GM12878 (cell line): ENCODE data around the gene ITGB8. TPM values are rescaled to one million over a fixed set of nuclear protein-coding genes. Genes with fewer than 3 reads are reported as not detected.

Source experiments
- ATF7 ChIP-seq: fragments of 450-650 bp; IDR thresholded peaks from 2 replicates; pipeline ENCODE4 v1.6.1; 2016; ENCODE audit warnings: low read depth, mild to moderate bottlenecking
- BRCA1 ChIP-seq: IDR thresholded peaks from 2 replicates; pipeline ENCODE4 v1.6.1; 2011; ENCODE audit warnings: low read depth, low read length, improper control_type of control experiment
- CREB1 ChIP-seq: IDR thresholded peaks from 2 replicates; pipeline ENCODE4 v1.6.1; 2012; ENCODE audit warnings: low read depth, mild to moderate bottlenecking, inconsistent platforms
- EP300 ChIP-seq, 2 experiments: fragments of 150-350 bp in 1 of 2; IDR thresholded peaks; 2 replicates each; pipeline ENCODE4 v1.6.1; 2011 to 2012; ENCODE audit warnings: low read depth in 2 of 2, low read length in 2 of 2, borderline replicate concordance in 1 of 2, improper control_type of control experiment in 1 of 2, inconsistent platforms in 1 of 2; ENCODE audit not compliant: control insufficient read depth in 1 of 2
- FOXM1 ChIP-seq: IDR thresholded peaks from 2 replicates; pipeline ENCODE4 v1.6.1; 2012; ENCODE audit warnings: low read depth, mild to moderate bottlenecking, inconsistent platforms, low read length, moderate library complexity
- JUNB ChIP-seq: IDR thresholded peaks from 2 replicates; pipeline ENCODE4 v1.6.1; 2016; ENCODE audit warnings: antibody characterized with exemption, mild to moderate bottlenecking
- NR2F1 ChIP-seq: fragments of 450-650 bp; conservative IDR thresholded peaks from 2 replicates; pipeline ENCODE4 v1.6.1; 2017; ENCODE audit warnings: mild to moderate bottlenecking
- RUNX3 ChIP-seq: IDR thresholded peaks from 2 replicates; pipeline ENCODE4 v1.6.1; 2012; ENCODE audit warnings: low read length, inconsistent platforms
- SKIL ChIP-seq: fragments of 450-650 bp; IDR thresholded peaks from 2 replicates; pipeline ENCODE4 v1.6.1; 2017; ENCODE audit warnings: mild to moderate bottlenecking, low read depth, inconsistent platforms; ENCODE audit not compliant: poor library complexity, severe bottlenecking
- ZNF24 ChIP-seq: fragments of 450-650 bp; IDR thresholded peaks from 2 replicates; pipeline ENCODE4 v1.6.1; 2017; ENCODE audit warnings: antibody characterized with exemption, mild to moderate bottlenecking
- ZNF274 ChIP-seq: IDR thresholded peaks from one replicate; pipeline ENCODE4 v1.8.0; 2011; ENCODE audit not compliant: insufficient read length, insufficient read depth
- polyA plus RNA-seq, 11 experiments: library from polyadenylated mRNA; depleted of rRNA in 4 of 11; unstranded in 6 of 11; stranded (reverse) in 5 of 11; fragments of >200 nt; fragmentation: Nextera tagmentation in 4 of 11; fragmentation: Illumina TruSeq in 1 of 11; extraction: Ambion mirVana in 4 of 11; extraction: Trizol in 1 of 11; gene quantifications; 1 replicate in 1 of 11; 2 replicates in 10 of 11; pipeline versions ENCODE4 v1.2.1 to v1.2.3, GENCODE V29; 2011 to 2016; ENCODE audit warnings: inconsistent platforms in 2 of 11, missing spikeins in 2 of 11, low read depth in 1 of 11
- total RNA-seq, 4 experiments: library from RNA; depleted of rRNA in 3 of 4; stranded (reverse); fragments of >200 nt in 3 of 4; fragmentation: Illumina TruSeq in 1 of 4; extraction: Trizol in 1 of 4; gene quantifications; 2 replicates each; pipeline versions ENCODE4 v1.2.1 to v1.2.3, GENCODE V29; 2013 to 2021

ITGB8 gene
- total and polyA plus RNA-seq, 10 of the 15 experiments (the other 5 are each of a cell fraction or from before 2014, with no cell fraction given), result 0.37 to 26.2 (median 1.5) TPM

GRCh38 chr7:20301311-20301939 lies 29.3 kb upstream of the ITGB8 start (continued):
- TF ChIP-seq SKIL (peak; percentile 67), CREB1 (0 out of 2 replicates have a peak, but pooled peaks have one; percentile 8), ATF7 (peak; percentile 59), RUNX3 (peak; percentile 45; the same call in 1 of the 2 replicates), ZNF274 (no peak), ZNF24 (peak; percentile 87), NR2F1 (peak; percentile 37), JUNB (peak; percentile 78), EP300 (IDR thresholded peaks at IDR 0.05; ENCODE audit: borderline replicate concordance in 1 of 2, control insufficient read depth in 1 of 2, low read depth in 2 of 2, low read length in 2 of 2) (0 out of 4 replicates have a peak, but pooled peaks of 1 of the 2 experiments have one; percentile 16), FOXM1 (peak; percentile 40; the same call in 1 of the 2 replicates), BRCA1 (no peak)
